SK-N-SH (cell line): ENCODE data around the gene BRPF3. TPM values are rescaled to one million over a fixed set of nuclear protein-coding genes. Genes with fewer than 3 reads are reported as not detected.

Experiments
- CTCF ChIA-PET: fragments of 300-600, 350-600 bp; formaldehyde crosslinking; extraction: SDS; loops from one replicate; lab custom pipeline; 2021; lab: Yijun Ruan, JAX
- POLR2A ChIA-PET: fragments of 350-600 bp; sonication (Branson Sonifier 250); formaldehyde crosslinking; extraction: SDS; loops from one replicate; lab custom pipeline; 2020; ENCODE audit warnings: antibody characterized with exemption, inconsistent platforms; lab: Yijun Ruan, JAX
- DNase-seq: peaks from one replicate; pipeline ENCODE4 v3.0.0; 2012
- H2AFZ ChIP-seq: fragments of 200-600 bp; sonication (generic); 2 replicates; pipeline ENCODE4 v1.8.1; 2016; ENCODE audit warnings: antibody characterized with exemption, mild to moderate bottlenecking, low read depth
- H3F3A ChIP-seq: fragments of 200-600 bp; sonication (generic); replicated peaks from 2 replicates; pipeline ENCODE3; 2016; ENCODE audit warnings: antibody characterized with exemption, mild to moderate bottlenecking; ENCODE audit not compliant: insufficient read depth
- H3K27ac ChIP-seq, 2 experiments: fragments of 200-500 bp in 1 of 2; fragments of 200-600 bp in 1 of 2; sonication (Bioruptor generic) in 1 of 2; sonication (generic), shearing (Covaris generic) in 1 of 2; 2 replicates each; pipeline versions ENCODE4 v1.5.1 to v1.6.1; 2014 to 2016; ENCODE audit warnings: low read depth in 2 of 2, inconsistent platforms in 1 of 2, low read length in 1 of 2, mild to moderate bottlenecking in 1 of 2, mixed read lengths in 1 of 2
- H3K27me3 ChIP-seq: fragments of 200-600 bp; sonication (generic), shearing (Covaris generic); 2 replicates; pipeline ENCODE4 v1.6.1; 2016; ENCODE audit warnings: mixed run types; ENCODE audit not compliant: insufficient read depth
- H3K36me3 ChIP-seq, 2 experiments: fragments of 200-500 bp in 1 of 2; fragments of 200-600 bp in 1 of 2; sonication (Bioruptor generic) in 1 of 2; sonication (generic) in 1 of 2; replicated peaks in 1 of 2; 2 replicates each; pipeline versions ENCODE3 to v1.5.1; 2014 to 2016; ENCODE audit warnings: low read length in 1 of 2, mild to moderate bottlenecking in 1 of 2; ENCODE audit not compliant: insufficient read depth in 2 of 2, control insufficient read depth in 1 of 2
- H3K4me1 ChIP-seq, 2 experiments: fragments of 200-500 bp in 1 of 2; fragments of 200-600 bp in 1 of 2; sonication (Bioruptor generic) in 1 of 2; sonication (generic), shearing (Covaris generic) in 1 of 2; 2 replicates each; pipeline versions ENCODE4 v1.5.1 to v1.6.1; 2014 to 2016; ENCODE audit warnings: low read depth in 1 of 2, low read length in 1 of 2, mixed run types in 1 of 2; ENCODE audit not compliant: insufficient read depth in 2 of 2, control insufficient read depth in 1 of 2
- H3K4me2 ChIP-seq: fragments of 200-600 bp; sonication (generic), shearing (Covaris generic); 2 replicates; pipeline ENCODE4 v1.6.1; 2017; ENCODE audit warnings: mixed run types
- H3K4me3 ChIP-seq, 2 experiments: fragments of 200-500 bp in 1 of 2; fragments of 200-600 bp in 1 of 2; sonication (Bioruptor generic) in 1 of 2; sonication (generic), shearing (Covaris generic) in 1 of 2; 2 replicates each; pipeline versions ENCODE4 v1.5.1 to v1.8.1; 2014 to 2016; ENCODE audit warnings: low read depth in 2 of 2, inconsistent platforms in 1 of 2, low read length in 1 of 2, mild to moderate bottlenecking in 1 of 2, mixed read lengths in 1 of 2, moderate library complexity in 1 of 2
- H3K79me2 ChIP-seq: fragments of 200-600 bp; sonication (generic); 2 replicates; pipeline ENCODE4 v1.8.1; 2017; ENCODE audit warnings: mild to moderate bottlenecking; ENCODE audit not compliant: insufficient read depth
- H3K9ac ChIP-seq: fragments of 200-600 bp; sonication (generic); 2 replicates; pipeline ENCODE4 v1.6.1; 2017; ENCODE audit warnings: mixed run types
- H3K9me2 ChIP-seq: fragments of 200-600 bp; sonication (generic); 2 replicates; pipeline ENCODE4 v1.6.1; 2017; ENCODE audit warnings: mixed run types
- H3K9me3 ChIP-seq: fragments of 200-600 bp; sonication (generic); 2 replicates; pipeline ENCODE4 v1.6.1; 2017; ENCODE audit warnings: mixed run types, mild to moderate bottlenecking, moderate library complexity
- H4K20me1 ChIP-seq: fragments of 200-600 bp; sonication (generic); 2 replicates; pipeline ENCODE4 v1.6.1; 2017; ENCODE audit warnings: mild to moderate bottlenecking, mixed run types; ENCODE audit not compliant: insufficient read depth
- CTCF ChIP-seq: fragments of 200-600 bp; sonication (generic); IDR thresholded peaks from 2 replicates; pipeline ENCODE4 v1.6.1; 2017; ENCODE audit warnings: antibody characterized with exemption, mild to moderate bottlenecking, moderate library complexity
- EP300 ChIP-seq, 2 experiments: IDR thresholded peaks; 2 replicates each; pipeline versions ENCODE4 v1.4.0 to v1.6.1; 2012; ENCODE audit warnings: borderline replicate concordance in 1 of 2, low read depth in 1 of 2, low read length in 1 of 2
- EZH2phosphoT487 ChIP-seq: fragments of 200-600 bp; sonication (generic); IDR thresholded peaks from 2 replicates; pipeline ENCODE4 v1.6.1; 2017; ENCODE audit warnings: low read depth, mixed run types, mild to moderate bottlenecking, antibody characterized with exemption, moderate library complexity, borderline replicate concordance
- FOSL2 ChIP-seq: IDR thresholded peaks from 2 replicates; pipeline ENCODE4 v1.4.0; 2012; ENCODE audit warnings: low read depth, mild to moderate bottlenecking, moderate library complexity, borderline replicate concordance
- GATA2 ChIP-seq: sonication (generic); formaldehyde crosslinking; IDR thresholded peaks from 2 replicates; pipeline ENCODE4 v1.5.0; 2020; ENCODE audit warnings: mild to moderate bottlenecking, missing genetic modification reagents
- MEF2A ChIP-seq: IDR thresholded peaks from 2 replicates; pipeline ENCODE4 v1.4.0; 2012; ENCODE audit warnings: low read depth, borderline replicate concordance
- MXI1 ChIP-seq: IDR thresholded peaks from 2 replicates; pipeline ENCODE4 v1.6.1; 2012; ENCODE audit warnings: mild to moderate bottlenecking, low read depth, low read length, improper control_type of control experiment
- NRF1 ChIP-seq: IDR thresholded peaks from 2 replicates; pipeline ENCODE4 v1.6.1; 2012; ENCODE audit warnings: low read depth, mild to moderate bottlenecking, low read length
- RAD21 ChIP-seq: IDR thresholded peaks from 2 replicates; pipeline ENCODE4 v1.6.1; 2012; ENCODE audit warnings: mild to moderate bottlenecking, low read length
- RXRA ChIP-seq: IDR thresholded peaks from 2 replicates; pipeline ENCODE4 v1.4.0; 2012; ENCODE audit warnings: low read depth, mild to moderate bottlenecking, borderline replicate concordance
- SIN3A ChIP-seq: IDR thresholded peaks from 2 replicates; pipeline ENCODE4 v1.6.1; 2012; ENCODE audit warnings: low read depth, mild to moderate bottlenecking, low read length, moderate library complexity, borderline replicate concordance
- SMC3 ChIP-seq: IDR thresholded peaks from 2 replicates; pipeline ENCODE4 v1.6.1; 2012; ENCODE audit warnings: low read depth, low read length, improper control_type of control experiment
- TAF1 ChIP-seq: IDR thresholded peaks from 2 replicates; pipeline ENCODE4 v1.6.1; 2012; ENCODE audit warnings: low read depth, mild to moderate bottlenecking, low read length, moderate library complexity, borderline replicate concordance
- TEAD4 ChIP-seq: IDR thresholded peaks from 2 replicates; pipeline ENCODE4 v1.4.0; 2012; ENCODE audit warnings: mild to moderate bottlenecking, borderline replicate concordance; ENCODE audit not compliant: insufficient read depth
- YY1 ChIP-seq: IDR thresholded peaks from 2 replicates; pipeline ENCODE4 v1.4.0; 2012; ENCODE audit warnings: low read depth, mild to moderate bottlenecking
- WGBS: methylation state at CpG from one replicate; pipeline ENCODE4 v1.1.6; 2017; ENCODE audit warnings: low lambda C conversion rate; 5-methylcytosine and 5-hydroxymethylcytosine counted together
- polyA plus RNA-seq, 3 experiments: library from polyadenylated mRNA; depleted of rRNA; stranded (reverse); fragments of >200 nt; gene quantifications; 2 replicates each; pipeline ENCODE4 v1.2.3, GENCODE V29; 2012

Gene BRPF3
- polyA plus RNA-seq, 1 of the 3 experiments (the other 2 are of a cell fraction): 15.4 TPM

DNA sequence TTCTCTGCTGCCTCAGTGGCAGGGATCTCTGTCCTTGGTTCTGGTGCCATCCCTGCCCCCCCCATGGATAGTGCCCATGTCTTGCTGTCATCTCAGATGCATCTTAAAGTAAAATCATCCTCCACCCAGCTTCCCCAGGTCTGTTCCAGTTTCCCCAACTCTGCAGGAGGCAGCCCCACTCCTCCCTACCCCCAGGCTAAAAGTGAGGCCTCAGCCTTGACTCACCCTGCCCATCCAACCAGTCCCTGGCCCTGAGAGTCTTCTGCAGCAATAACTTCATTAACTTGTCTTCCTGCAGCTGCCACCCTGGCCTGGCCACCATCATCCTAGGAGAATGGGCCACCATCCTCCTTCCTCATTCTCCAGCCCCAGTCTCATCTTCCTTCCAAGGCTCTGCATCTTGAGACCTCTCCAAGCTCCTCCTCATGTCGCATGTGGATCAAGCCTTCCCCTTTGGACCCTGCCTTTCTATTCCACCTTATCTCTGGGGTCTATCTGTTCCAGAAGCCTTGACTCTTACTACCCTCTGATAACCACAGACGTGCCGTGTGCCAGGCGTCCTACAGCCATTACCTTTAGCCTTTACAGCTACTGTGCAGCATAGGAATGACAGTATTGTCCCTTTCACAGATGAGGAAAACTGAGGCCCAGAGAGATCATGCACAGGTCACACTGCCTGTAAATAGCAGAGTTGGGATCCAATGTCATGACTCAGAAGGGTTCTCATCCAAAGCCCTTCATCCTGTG is 71.4 kb downstream of the BRPF3 start:
- 89% methylated on average over 4 of the region's 4 CpGs for WGBS
- H3K36me3 ChIP-seq: no peaks in the 10 kb centered on the region
- TF ChIP-seq EP300 (IDR thresholded peaks at IDR 0.05; ENCODE audit: borderline replicate concordance in 1 of 2, low read depth in 1 of 2, low read length in 1 of 2) (no peak), YY1 (no peak), RXRA (no peak), EZH2phosphoT487 (no peak), TAF1 (no peak)
- TF ChIP-seq, all 33 proteins: peak for 0
- Histone ChIP-seq H3K9me3 (no peaks in the 10 kb centered on the region), H3K9me2 (no peaks in the 10 kb centered on the region), H3K27me3 (no peaks in the 10 kb centered on the region), H2AFZ (no peak overlapping the region), H3K4me3 (no peak overlapping the region), H3K4me2 (no peak overlapping the region), H3K9ac (no peak overlapping the region), H4K20me1 (no peaks in the 10 kb centered on the region), H3K4me1 (peaks cover 0 to 7% of the 10 kb centered on the region in 2 experiments; a peak in 1 of 4 replicates), H3F3A (no peaks in the 10 kb centered on the region), H3K27ac (no peak overlapping the region), H3K79me2 (no peaks in the 10 kb centered on the region)
- no peak for DNase-seq
- POLR2A ChIA-PET: no interaction called here
- CTCF ChIA-PET: interaction anchor here (1.6 kb wide), 1 partner anchor 22 kb away, joined by 4 read pairs; no protein-coding TSS in a partner anchor

GRCh38 chr6:36268478-36269275 is 72.1 kb downstream of the BRPF3 start:
- Histone ChIP-seq H3K9me3 (no peaks in the 10 kb centered on the region), H4K20me1 (no peaks in the 10 kb centered on the region), H3K4me1 (peaks cover 0 to 7% of the 10 kb centered on the region in 2 experiments; a peak in 1 of 4 replicates), H3K27ac (no peak overlapping the region), H3K4me3 (no peak overlapping the region), H3K4me2 (no peak overlapping the region), H3K79me2 (no peaks in the 10 kb centered on the region), H3F3A (no peaks in the 10 kb centered on the region), H2AFZ (no peak overlapping the region), H3K9ac (no peak overlapping the region), H3K9me2 (no peaks in the 10 kb centered on the region), H3K36me3 (no peaks in the 10 kb centered on the region), H3K27me3 (no peaks in the 10 kb centered on the region)
- ChIA-PET POLR2A (no interaction called here), CTCF (interaction anchor here (1.6 kb wide), 1 partner anchor 22 kb away, joined by 4 read pairs; no protein-coding TSS in a partner anchor)
- no peak for DNase-seq
- 87% methylated on average over 11 of the region's 12 CpGs for WGBS
- TF ChIP-seq FOSL2: no peak
- no peak for TF ChIP-seq RXRA
- TF ChIP-seq YY1: no peak
- no peak for TF ChIP-seq RAD21
- TF ChIP-seq NRF1: no peak
- no peak for TF ChIP-seq SMC3
- TF ChIP-seq SIN3A: no peak
- TF ChIP-seq TEAD4: no peak
- TF ChIP-seq GATA2: no peak
- TF ChIP-seq MXI1: no peak
- no peak for TF ChIP-seq EP300 (IDR thresholded peaks at IDR 0.05; ENCODE audit: borderline replicate concordance in 1 of 2, low read depth in 1 of 2, low read length in 1 of 2)
- no peak for TF ChIP-seq MEF2A
- no peak for TF ChIP-seq CTCF
